GM21576 (cell line): ENCODE data around the gene ZBTB43.
"Not testable (repeated sequence)": the region's sequence is repeated elsewhere in the genome, so short reads cannot be mapped to it uniquely, and the experiment has no call there.

Experiments used
- ATAC-seq: cut with Tn5 transposase; IDR thresholded peaks from one replicate; pipeline ENCODE4 v1.9.1; 2021; ENCODE audit warnings: mild to moderate bottlenecking, moderate library complexity; ENCODE audit not compliant: unreplicated experiment

ZBTB43 gene

DNA sequence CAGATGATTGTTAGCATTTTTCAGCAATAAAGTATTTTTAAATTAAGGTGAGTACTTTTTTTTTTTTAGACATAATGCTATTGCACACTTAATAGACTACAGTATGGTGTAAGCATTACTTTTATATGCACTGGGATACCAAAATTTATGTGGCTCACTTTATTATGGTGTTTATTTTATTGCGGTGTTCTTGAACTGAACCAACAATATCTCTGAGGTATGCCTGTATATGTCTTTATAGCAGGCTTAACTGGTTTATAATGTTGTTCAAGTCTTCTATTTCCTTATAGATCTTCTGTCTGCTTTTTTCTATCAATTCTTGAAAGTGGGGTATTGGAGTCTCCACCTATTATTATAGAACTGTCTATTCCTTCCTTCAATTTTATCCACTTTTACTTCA, 18.0 kb downstream of the ZBTB43 start:
- ATAC-seq = no peak

DNA sequence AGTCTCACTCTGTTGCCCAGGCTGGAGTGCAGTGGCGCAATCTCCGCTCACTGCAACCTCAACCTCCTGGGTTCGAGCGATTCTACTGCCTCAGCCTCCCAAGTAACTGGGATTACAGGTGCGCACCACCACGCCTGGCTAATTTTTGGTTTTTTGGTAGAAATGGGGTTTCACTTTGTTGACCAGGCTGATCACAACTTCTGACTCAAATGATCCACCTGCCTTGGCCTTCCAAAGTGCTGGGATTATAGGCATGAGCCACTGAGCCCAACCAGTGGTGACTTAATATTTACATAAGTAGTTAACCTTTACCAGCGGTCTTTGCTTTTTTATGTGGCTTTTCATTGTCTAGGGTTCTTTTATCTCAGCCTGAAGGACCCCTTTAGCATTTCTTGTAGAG, 19.2 kb downstream of the ZBTB43 start:
- not testable (repeated sequence) for ATAC-seq

DNA sequence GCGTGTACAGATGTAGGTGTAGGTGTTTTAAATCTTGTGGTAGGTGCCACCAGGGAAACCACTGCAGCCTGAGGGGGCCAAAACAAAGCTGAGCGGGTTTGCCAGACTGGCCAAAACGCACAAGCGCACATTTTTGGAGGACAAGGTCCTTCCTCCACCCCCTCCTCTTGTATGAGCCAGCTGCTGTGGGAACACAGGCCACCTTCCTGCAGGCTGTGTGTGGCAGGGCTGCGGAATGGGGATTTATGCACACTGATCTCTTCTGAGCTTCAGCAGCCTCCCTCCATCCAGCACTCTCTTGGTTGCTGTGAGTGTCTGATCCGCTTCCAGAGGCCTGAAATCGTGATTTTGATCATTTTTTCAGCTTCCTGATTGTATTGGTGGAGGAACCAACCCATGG, 22.4 kb downstream of the ZBTB43 start:
- ATAC-seq = no peak

DNA sequence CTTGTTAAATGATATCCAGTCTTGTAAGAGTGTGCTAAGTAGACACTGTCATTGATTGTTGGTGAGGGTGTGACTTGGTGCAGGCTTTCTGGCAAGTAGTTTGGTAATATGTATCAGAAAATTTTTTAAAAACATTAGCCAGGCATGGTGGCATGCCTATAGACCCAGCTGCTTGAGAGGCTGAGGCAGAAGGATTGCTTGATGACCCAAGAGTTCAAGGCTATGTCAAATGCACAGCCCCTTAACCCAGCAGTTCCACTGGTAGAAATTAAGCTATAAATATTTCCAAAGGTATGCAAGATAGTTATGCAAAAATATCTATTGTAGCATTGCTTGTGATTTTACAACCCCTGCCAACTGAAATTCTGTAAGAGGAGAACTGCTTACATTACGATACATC, 24.2 kb downstream of the ZBTB43 start:
- no peak for ATAC-seq

DNA sequence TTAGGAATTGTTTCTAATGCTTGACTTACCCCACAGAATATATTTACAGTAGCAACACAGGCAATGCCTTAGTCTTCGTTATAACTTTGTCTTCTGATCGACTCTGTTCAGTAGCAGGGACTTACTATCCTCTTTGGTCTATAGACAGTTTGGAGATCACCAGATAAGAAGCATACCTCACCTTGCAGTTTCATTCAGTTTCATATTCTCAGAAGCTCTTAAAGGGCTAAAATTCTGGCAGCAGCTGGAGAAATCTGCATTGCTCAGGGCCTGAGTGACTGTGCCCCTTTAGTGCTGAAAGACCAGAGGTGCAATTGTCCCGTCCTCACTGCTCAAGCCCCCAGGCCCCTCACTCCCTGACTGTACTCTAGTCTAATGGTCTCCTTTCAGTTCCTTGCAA, 26.0 kb downstream of the ZBTB43 start:
- ATAC-seq = no peak

DNA sequence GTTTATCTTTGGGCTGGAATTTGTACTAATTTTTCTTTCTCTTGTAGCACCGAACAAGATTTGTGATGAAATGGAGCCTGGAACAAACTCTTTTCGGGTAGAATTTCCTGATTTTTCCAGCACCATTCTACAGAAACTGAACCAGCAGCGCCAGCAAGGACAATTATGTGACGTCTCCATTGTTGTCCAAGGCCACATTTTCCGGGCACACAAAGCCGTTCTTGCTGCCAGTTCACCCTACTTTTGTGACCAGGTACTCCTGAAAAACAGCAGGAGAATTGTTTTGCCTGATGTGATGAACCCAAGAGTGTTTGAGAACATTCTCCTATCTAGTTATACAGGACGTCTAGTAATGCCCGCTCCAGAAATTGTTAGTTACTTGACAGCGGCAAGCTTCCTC, 27.6 kb downstream of the ZBTB43 start:
- no peak for ATAC-seq

DNA sequence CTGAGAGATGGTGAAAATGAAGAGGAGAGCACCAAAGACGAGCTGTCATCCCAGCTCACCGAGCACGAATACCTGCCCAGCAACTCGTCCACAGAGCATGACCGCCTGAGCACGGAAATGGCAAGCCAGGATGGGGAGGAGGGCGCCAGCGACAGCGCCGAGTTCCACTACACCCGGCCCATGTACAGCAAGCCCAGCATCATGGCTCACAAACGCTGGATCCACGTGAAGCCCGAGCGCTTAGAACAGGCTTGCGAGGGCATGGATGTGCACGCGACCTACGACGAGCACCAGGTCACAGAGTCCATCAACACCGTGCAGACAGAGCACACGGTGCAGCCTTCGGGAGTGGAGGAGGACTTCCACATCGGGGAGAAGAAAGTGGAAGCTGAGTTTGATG, 28.2 kb downstream of the ZBTB43 start:
- ATAC-seq = no peak

DNA sequence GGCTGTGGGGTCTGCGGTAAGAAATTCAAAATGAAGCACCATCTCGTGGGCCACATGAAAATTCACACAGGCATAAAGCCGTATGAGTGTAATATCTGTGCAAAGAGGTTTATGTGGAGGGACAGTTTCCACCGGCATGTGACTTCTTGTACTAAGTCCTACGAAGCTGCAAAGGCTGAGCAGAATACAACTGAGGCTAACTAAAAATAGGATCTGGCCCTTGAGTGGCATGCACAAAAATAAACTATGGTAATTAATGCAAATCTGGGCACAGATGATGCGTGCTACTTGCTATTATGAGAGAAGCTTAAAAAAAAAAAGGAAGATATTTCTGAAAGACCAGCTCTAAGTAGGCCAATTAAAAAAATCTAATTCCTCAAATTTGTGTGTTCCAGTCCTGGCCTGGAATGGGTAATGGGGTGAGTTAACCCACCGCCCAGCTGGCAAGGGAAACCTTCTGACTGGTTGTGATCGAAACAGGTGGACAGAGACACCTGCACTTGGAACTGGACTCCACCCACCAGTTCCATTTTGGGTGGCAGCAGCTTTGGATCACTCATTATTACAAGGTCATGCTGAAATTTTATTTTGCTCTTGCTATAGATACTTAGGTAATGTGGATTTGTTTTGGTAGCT, 29.0 kb downstream of the ZBTB43 start:
- ATAC-seq = no peak

DNA sequence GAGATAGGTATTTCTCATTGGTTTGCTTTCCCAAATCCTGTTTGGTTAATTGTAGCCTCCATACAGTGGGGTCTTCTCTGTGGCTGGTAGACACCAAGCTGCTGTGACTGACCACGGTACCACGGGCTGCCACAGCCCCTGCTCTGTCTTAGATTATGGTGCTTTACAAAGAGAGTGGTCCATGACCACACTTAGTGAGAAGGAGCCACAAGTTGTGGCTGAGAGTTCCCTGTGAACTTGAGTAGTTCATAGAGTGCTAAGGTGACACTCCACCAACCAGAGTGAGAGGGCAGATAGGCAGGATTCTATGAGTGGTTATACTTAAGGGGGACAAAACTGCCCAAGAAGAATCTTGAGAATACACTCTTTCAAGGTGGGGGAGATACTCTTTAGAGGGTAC, 29.8 kb downstream of the ZBTB43 start:
- no peak for ATAC-seq

DNA sequence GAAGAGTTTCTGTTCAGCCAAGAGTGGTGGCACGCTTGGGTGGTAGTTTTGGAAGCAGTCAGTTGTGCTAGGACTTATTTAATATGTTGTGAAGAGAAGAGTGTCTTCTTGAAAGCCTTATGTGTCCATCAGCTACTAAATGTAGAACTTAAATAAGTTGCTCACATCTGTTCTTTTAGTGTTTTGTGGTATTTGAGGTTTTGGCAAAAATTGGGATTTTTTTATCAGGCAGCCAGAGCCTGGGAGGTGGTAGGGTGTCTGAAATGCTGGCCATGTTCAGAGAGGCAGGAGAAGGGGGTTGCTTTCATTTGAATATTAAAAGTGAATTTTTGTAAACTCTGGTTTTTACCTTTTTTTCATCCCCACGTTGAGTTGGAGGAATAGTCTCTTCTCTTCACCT, 31.4 kb downstream of the ZBTB43 start:
- ATAC-seq = no peak

DNA sequence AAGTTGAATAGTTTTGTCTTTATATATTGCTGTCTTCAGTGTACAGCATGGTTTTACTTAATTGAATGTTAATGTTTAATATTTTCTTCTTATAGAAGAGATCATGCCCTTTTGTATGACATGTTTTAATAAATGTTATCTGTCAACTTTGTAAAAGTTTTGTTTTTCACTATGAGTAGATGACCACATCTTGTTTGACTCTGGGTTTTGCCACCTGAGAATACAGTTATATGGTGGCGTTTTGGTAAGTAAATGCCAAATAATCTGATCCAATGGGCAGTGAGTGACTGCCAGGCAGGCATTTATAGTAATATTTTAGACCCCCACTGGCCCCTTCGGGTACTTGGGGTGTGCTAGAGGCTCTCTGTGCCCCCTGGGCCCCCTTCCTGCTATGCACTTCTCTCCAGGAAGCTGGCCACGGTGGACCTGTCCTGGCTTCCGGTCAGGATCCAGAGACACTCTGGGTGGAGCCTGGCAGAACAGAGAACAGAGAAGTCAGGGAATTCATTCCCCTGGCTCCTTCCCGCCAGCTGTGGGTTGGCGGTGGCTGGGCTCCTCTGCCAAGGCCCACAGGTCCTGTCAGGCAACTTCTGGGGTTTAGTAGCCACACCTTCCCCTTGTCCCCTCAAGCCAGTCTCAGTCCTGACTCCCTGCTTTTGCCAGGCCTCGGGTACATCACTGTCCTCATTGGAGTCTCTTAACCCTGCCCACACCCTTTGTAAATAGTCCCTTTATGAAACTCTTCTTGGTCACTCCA, 33.4 kb downstream of the ZBTB43 start:
- ATAC-seq = no peak

DNA sequence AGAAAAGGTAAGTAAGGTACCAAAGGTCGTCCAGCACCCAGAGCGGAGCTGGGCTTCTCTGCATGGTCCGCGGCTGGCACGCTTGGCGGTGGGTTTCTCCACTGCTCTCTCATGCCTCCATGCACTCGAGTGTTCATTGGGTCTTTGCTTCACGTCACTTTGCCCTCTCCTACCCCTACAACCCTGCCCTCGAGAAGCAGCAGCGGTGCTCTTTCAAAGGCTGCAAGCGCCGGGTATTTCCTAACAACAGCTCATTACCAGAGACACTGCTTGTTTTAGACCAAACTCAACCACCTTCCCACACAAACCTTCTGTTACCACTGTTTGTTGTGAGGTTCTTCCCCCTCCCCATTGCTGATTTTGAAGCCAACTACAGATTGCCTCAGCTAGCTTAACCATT, 34.1 kb downstream of the ZBTB43 start:
- ATAC-seq = no peak

DNA sequence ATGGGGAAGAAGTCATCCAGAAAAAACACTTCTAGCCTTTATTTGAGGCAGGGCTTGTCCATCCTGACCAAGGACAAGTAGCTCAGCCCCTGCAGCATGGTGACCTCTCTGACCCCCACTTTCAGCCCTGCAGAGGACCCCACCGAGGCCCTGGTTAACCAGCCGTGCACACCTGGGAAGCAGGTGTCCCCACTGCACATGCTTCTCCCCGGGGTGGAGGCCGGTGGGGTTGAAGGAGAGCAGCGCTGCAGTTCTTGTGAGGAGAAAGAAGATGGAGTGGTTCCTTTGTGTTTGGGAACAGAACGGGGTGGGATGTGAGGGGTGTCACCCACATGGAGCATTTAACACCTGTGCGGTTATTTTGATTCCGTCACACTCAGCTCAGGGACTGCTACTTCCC, 34.5 kb downstream of the ZBTB43 start:
- no peak for ATAC-seq

DNA sequence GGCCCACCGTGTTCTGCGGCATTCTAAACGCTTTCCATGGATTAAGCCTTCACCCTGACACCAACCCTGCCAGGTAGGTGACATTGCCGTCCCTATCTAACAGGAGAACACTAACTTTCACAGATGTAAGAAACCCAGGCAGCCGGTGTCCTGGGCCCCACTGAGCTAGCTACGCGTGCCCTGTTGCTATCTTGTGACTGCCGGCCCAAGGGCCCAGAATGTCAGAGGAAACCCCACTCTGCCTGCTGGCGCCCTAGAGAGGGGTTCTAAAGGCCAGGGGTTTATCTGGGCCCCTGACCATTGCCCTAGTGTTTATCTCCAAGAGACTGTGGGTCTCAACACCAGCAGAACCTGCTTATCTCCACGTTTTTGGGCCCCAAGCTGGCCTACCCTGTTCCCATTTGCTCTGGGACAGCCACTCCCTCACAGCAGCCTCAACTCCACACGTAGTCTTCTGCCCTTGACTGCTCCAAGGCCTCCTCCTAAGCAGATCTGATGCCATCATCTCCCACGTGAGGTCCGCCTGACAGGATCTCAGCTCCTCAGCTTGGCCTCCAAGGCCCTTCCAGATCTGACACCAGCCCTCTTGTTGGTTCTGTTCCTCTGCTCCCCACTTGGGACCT, 37.5 kb downstream of the ZBTB43 start:
- ATAC-seq = no peak

DNA sequence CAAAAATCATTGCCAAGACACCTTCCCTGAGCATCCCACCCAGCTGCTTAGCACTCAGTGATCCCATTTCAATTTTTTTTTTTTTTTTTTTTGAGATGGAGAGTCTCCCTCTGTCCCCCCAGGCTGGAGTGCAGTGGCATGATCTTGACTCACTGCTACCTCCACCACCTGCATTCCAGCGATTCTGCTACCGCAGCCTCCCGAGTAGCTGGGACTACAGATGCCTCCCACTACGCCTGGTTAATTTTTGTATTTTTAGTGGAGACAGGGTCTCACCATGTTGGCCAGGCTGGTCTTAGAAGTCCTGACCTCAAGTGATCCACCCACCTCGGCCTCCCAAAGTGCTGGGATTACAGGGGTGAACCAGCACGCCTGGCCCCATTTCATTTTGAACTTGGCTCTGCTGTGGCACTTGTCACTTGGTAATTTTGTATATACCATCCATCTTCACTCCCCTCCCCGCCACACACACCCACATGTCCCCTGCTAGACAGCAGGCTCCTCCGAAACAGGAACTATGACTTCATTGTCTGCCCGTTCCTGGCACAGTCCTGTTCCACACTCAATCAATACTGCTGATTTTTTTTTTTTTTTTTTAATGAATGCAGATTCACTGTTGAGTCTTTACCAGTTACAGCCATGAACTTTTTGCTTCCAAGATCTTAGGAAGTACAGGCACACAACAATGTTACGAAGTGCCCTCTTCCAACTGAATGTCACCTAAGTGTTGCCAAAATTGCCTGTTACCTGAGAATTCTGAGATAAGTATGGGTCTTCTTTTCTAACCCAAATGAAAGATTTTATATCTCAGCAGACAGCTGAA, 38.3 kb downstream of the ZBTB43 start:
- ATAC-seq = no peak

DNA sequence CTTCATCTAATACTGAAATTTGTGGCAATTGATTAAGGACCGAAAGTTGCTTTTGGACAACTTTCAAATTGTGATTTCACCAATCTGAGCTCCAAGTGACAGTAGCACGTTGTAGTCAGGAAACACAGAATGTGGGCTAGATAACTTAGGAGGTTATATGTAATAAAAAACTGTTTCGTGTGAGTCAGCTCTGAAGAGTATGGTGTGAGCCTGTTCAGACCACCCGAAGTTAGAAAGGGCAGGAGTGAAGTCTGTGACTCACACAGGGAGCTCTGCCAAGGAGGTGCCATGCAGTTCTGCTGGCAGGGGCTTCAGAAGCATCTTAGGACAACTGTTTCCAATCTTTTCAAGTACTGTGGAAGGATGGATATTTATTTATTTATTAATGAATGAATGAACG, 39.2 kb downstream of the ZBTB43 start:
- ATAC-seq = no peak

DNA sequence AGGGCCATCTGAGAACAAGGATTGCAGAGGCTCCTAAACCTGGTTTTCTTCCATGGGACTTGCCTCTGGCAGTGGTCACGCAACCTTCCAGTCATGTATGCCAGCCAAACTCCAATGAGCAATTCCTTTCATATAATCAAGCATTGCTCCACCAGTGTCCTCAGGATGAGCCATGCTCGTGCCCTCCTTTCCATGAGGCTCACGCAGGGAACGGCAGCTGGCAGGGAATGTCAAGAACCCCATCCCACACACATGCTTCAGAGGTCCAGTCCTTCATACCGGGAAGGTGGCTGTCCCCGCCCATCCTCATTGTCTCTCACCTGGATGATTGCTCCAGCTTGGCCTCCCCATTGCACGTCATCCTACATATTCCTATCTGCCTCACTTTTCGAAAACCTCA, 42.2 kb downstream of the ZBTB43 start:
- ATAC-seq = no peak

DNA sequence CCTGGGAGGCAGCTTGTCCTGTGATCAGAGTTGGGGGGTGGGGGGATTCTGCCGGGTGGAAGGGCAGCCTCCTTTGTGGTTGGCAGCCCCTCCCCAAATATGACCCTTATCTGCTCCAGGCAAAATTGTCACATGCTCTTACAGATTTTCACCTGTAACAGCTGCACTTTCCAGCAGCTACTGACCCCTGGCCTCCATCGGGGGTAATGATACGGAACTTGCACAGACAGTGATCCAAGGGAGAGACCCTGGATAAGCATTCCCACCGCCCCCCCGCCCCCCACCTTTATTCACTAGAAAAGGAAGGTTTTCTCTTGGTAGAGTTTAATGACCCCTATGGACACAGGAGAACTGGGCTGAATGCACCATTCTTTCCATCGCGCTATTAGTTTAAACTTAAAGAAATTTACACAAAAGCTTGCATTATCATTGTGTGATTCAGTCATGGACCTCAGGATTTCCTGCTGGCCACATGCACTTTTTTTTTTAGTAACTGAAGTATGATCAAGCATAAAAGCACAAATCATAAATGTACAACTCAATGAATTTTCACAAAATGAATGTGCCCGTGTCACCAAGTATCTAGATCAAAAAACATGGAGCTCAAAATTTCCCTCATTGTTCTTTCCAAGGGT, 44.9 kb downstream of the ZBTB43 start:
- ATAC-seq = no peak

DNA sequence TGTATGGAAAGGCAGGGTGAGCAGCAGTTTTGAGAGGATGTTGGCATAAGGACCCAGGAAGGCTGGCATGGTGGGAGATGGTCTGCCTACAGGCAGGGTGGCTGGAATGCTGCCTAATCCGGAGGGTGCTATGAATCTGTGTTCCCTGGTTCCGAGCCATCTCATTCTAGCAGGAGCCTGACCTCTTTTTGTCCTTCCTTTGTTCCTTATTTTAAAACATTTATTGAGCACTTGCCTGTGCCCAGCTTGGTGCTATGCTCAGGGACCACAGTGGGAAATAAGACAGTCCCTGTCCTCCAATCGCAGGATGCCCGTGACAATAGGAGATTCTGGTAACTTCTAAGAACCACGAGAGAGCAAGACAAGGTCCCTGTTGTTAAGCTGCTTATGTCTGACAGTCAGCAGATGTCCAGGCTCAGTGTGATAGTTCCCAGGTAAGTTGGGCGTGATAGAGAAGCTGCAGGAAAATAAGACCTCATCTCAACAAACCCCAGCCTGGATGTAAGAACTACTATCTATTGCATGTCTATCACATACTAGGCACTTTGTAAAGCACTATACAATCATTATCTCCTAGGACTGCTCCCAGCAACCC, 46.5 kb downstream of the ZBTB43 start:
- ATAC-seq = no peak

DNA sequence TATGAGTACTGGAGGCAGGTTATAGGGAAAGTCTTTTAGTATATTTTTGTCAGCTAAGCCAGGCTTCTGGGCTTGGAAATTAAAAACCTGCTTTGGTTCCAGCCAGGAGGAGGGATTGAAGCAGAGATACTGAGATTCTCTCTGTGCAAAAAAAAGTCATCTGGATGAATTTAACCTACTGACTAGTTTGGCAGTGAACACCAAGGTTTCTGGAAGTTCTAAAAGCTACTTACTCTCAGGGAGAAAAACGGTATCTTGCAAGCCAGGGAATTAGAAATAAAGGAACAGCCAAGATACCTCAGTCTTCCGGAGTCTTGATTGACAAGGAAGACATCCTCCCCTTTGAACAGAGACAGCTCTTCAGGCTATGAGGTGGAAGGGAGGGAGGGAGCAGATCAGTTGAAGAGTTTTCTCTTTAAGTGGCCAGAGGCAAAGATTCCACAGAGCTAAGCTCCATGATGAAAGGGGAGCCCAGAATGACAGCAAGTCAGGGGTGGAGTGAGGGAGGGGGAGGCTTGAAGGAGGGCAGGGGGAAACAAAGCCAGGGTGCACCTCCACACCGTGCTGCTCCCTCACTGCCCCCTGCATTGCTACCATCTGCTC, 47.3 kb downstream of the ZBTB43 start:
- ATAC-seq = no peak
